Sigmoid colon (tissue), 3 donors: Measurements from ENCODE around the gene PXDN.

Experiments used
- POLR2A ChIP-seq, 2 donors: fragments of 450-650 bp; IDR thresholded peaks; one replicate each; pipeline ENCODE4 v1.6.1; 2016; ENCODE audit warnings: antibody characterized with exemption in 2 of 2, mild to moderate bottlenecking in 2 of 2, moderate library complexity in 2 of 2
- TF ChIP-seq, protein P1 (sequence below), 4 experiments: fragments of 450-650 bp in 3 of 4; fragments of 200-600 bp in 1 of 4; IDR thresholded peaks; one replicate each; pipeline ENCODE4 v1.5.1; 2016 to 2019; ENCODE audit warnings: antibody characterized with exemption in 4 of 4, mild to moderate bottlenecking in 3 of 4, moderate library complexity in 2 of 4

- no peak for TF ChIP-seq POLR2A (IDR thresholded peaks at IDR 0.05)
- TF ChIP-seq, protein P1, sequence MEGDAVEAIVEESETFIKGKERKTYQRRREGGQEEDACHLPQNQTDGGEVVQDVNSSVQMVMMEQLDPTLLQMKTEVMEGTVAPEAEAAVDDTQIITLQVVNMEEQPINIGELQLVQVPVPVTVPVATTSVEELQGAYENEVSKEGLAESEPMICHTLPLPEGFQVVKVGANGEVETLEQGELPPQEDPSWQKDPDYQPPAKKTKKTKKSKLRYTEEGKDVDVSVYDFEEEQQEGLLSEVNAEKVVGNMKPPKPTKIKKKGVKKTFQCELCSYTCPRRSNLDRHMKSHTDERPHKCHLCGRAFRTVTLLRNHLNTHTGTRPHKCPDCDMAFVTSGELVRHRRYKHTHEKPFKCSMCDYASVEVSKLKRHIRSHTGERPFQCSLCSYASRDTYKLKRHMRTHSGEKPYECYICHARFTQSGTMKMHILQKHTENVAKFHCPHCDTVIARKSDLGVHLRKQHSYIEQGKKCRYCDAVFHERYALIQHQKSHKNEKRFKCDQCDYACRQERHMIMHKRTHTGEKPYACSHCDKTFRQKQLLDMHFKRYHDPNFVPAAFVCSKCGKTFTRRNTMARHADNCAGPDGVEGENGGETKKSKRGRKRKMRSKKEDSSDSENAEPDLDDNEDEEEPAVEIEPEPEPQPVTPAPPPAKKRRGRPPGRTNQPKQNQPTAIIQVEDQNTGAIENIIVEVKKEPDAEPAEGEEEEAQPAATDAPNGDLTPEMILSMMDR (IDR thresholded peaks at IDR 0.05) = no peak
These were observed 111.1 kb downstream of the PXDN start for GRCh38 chr2:1633092-1633671.
